Activated CD8-positive, alpha-beta memory T cell treated with anti-CD3 and anti-CD28 coated beads, Interleukin-2, amount 50 U/mL, for 24 hours (primary cell): ENCODE data around the gene SERPINI1.

Experiments
- DNase-seq: peaks from one replicate; pipeline ENCODE4 v3.0.0-alpha.2; 2020; ENCODE audit errors: extremely low read depth

SERPINI1 gene

GRCh38 chr3:167734498-167735232, 856 bp upstream of the SERPINI1 start, which contains the start of gene PDCD10:
Gene PDCD10, minus strand, starts transcription at chr3:167734892. Its CDS starts 14,735 bp downstream, at chr3:167720157.
- DNase-seq, result peak; percentile 93

GRCh38 chr3:167736264-167736787, 805 bp downstream of the SERPINI1 start:
- no peak for DNase-seq

- DNase-seq, result no peak
Observed at GRCh38 chr3:167736997-167737396, 1.5 kb downstream of the SERPINI1 start.

GRCh38 chr3:167738037-167738436, 2.5 kb downstream of the SERPINI1 start:
- no peak for DNase-seq

- no peak for DNase-seq
Observed at GRCh38 chr3:167739190-167739810, 3.8 kb downstream of the SERPINI1 start.

GRCh38 chr3:167740961-167741587, 5.6 kb downstream of the SERPINI1 start:
- no peak for DNase-seq

GRCh38 chr3:167742338-167742737, 6.8 kb downstream of the SERPINI1 start:
- DNase-seq, result no peak

GRCh38 chr3:167743799-167744198, 8.3 kb downstream of the SERPINI1 start:
- DNase-seq, result no peak

- no peak for DNase-seq
Observed at GRCh38 chr3:167749209-167749608, 13.7 kb downstream of the SERPINI1 start.

GRCh38 chr3:167749728-167750127, 14.2 kb downstream of the SERPINI1 start:
- no peak for DNase-seq

- DNase-seq, result no peak
Observed at GRCh38 chr3:167750272-167750971, 14.9 kb downstream of the SERPINI1 start.

- no peak for DNase-seq
Observed at GRCh38 chr3:167754049-167754448, 18.5 kb downstream of the SERPINI1 start.

GRCh38 chr3:167761302-167761701, 25.8 kb downstream of the SERPINI1 start:
- DNase-seq, result no peak

GRCh38 chr3:167762296-167762695, 26.8 kb downstream of the SERPINI1 start:
- DNase-seq, result no peak

GRCh38 chr3:167772992-167773391, 37.5 kb downstream of the SERPINI1 start:
- no peak for DNase-seq

GRCh38 chr3:167773584-167773983, 38.1 kb downstream of the SERPINI1 start:
- DNase-seq, result no peak

GRCh38 chr3:167776066-167776685, 40.7 kb downstream of the SERPINI1 start:
- no peak for DNase-seq

GRCh38 chr3:167777356-167777755, 41.8 kb downstream of the SERPINI1 start:
- no peak for DNase-seq

GRCh38 chr3:167780214-167780883, 44.8 kb downstream of the SERPINI1 start:
- DNase-seq, result no peak

- DNase-seq, result no peak
Observed at GRCh38 chr3:167783781-167784180, 48.3 kb downstream of the SERPINI1 start.

- DNase-seq, result no peak
Observed at GRCh38 chr3:167785790-167786189, 50.3 kb downstream of the SERPINI1 start.
